NCI-H524 treated with DMSO at 0.1 percent for 48 hours (cell line): Measurements from ENCODE around the gene FAU.
"Not testable (repeated sequence)": the region's sequence is repeated elsewhere in the genome, so short reads cannot be mapped to it uniquely, and the experiment has no call there.

Experiments
- DNase-seq: peaks from one replicate; lab custom pipeline; 2025; lab: John Stamatoyannopoulos, UW

FAU gene

DNA sequence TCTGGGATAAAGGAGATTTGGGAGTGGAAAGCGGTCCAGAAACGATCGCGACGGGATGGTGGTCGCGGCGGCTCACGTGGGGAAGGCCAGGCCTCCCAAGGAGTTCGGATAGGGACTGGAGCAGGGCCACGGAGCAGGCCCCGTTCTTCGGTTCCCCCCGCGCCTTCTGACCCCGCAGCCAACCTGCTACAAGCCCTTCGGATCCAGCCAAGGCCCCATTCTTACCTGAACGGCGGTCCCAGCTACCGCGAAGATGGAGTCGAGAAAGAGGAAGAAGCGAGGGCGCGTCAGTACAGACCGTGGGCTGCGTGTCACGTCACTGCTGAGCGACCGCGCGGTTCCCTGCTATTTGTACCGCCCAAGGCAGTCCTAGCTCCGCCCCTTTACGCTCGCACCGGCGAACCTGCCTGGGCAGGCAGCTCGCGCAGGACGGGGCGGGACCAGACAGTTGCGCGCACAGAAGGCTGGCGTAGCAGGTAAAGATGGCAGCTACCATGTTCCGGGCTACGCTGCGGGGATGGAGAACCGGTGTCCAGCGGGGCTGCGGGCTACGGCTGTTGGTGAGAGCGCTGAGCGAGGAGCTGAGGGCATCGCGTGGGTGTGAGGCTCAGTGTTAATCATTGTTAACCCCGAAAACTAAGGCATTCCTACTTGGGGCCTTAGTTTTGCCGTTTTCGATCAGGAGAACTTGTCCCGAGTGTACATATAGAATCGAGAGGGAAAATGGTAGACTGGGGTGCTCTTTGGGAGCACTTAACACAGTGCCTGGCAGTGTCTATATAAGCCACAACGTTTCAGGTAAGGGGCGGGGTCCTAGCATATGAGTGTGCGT, at the start of gene FAU, which contains the start of gene MRPL49:
Gene FAU, minus strand, starts transcription at position 270 of the 832 bp plus-strand sequence. CDS start 321 bp downstream, outside the sequence.
Gene MRPL49, plus strand, starts transcription at position 457 of the 832 bp plus-strand sequence. Its CDS starts 26 bp downstream, at position 483.
- DNase-seq: peak; percentile 76

DNA sequence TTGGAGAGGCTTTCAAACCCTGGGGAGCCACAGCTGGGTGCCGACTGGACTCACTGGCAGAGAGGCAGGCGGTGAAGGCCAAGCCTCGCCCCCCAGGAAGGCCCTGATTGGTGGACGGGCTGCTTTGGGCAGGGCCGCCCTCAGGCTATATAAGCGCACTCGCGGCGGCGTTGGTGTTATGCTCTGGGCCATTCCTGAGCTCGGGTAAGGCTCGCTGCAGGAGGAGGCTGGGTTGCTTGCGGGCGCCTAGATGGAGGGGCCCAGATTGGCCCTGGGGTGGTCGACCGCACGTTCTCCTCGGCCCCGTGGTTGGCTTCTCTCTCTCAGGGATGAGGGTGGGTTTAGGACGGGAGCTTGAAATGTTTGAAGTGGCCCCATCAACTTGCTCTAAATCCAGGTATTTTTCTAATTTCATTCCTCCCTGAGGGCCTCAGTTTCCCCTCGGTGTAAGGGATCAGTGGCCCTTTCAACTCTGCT, 48.2 kb upstream of the FAU start, which contains the start of gene SPDYC:
Gene SPDYC, plus strand, starts transcription at position 176 of the 477 bp plus-strand sequence. CDS start 1,125 bp downstream, outside the sequence.
- no peak for DNase-seq

GRCh38 chr11:65169164-65169641, 47.3 kb upstream of the FAU start:
- DNase-seq: no peak

GRCh38 chr11:65167656-65168055, 45.7 kb upstream of the FAU start:
- no peak for DNase-seq

DNA sequence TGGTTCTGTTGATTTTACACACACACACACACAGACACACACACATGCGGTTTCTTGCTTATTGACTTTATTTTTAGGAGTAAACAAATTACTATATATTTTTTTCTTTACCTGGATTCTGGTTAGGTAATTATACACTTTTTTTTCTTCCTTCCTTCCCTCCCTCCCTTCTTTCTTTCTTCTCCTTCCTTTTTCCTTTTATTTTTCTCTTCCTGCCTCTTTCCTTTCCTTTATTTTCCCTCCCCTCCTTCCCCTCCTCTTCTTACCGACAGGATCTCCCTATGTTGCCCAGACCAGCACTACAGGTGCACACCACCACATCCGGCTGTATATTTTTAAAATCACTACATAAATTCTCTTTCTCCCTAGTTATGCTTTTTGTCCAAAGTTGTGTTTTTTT, 45.0 kb upstream of the FAU start:
- no peak for DNase-seq

- DNase-seq: no peak
These were observed 43.7 kb upstream of the FAU start for GRCh38 chr11:65165410-65166317.

GRCh38 chr11:65163684-65164083, 41.8 kb upstream of the FAU start:
- DNase-seq: no peak

DNA sequence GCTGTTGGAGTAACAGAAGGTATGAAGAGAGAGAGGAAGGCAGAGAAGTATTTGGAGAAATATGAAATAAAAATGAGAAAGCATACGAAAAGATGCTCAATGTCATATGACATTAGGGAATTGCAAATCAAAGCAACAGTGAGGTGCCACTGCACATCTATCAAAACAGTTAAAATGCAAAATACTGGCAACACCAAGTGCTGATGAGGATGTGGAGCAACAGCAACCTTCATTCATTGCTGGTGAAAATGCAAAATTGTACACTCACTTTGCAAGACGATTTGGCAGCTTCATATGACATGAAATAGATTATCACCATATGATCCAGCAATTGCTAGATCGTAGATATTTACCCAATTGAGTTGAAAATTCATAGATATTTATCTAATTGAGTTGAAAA, 38.7 kb upstream of the FAU start:
- no peak for DNase-seq

DNA sequence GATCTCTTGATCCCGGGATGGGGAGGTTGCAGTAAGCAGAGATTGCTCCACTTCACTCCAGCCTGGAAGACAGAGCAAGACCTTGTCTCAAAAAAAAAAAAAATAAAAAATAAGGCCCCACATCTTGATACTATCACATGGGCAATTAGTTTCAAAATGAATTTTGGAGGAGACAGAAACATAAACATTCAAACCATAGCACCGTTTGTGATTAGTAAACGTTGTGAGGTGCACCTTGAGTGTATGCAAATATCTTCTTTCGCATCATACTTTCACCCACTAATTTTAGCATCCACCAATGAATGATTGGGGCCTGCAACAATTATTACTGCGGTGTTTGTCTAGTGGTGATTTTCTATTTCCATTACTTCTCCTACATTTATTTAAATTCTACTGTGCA, 37.1 kb upstream of the FAU start:
- DNase-seq: no peak

DNA sequence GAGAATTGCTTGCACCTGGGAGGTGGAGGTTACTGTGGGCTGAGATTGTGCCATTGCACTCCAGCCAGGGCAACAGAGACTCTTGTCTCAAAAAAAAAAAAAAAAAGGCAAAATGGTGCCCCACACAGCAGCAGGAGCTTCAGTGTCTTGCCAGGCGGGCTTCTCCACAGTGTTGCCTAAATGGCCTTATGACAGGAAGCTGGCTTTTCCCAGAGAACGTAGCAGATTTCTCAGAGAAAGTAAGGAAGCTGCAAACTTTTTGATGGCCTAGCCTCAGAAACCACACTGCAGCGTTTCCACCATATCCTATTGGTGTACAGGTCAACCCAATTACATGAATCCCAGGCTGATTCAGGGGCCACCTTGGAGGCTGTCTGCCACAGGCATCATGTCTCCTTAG, 35.4 kb upstream of the FAU start:
- no peak for DNase-seq

DNA sequence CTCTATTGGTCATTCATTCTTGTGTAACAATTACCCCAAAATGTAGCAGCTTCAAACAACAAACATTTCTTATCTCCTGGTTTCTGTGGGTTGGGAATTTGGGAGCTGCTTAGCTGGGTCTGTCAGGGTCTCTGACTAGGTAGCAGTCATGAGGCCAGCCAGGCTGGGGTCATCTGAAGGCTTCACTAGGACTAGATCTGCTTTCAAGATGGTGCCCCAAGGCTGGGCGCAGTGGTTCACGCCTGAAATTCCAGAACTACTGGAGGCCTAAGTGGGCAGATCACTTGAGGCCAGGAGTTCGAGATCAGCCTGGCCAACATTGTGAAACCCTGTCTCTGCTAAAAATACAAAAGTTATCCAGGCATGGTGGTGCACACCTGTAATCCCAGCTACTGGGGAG, 35.0 kb upstream of the FAU start:
- no peak for DNase-seq

DNA sequence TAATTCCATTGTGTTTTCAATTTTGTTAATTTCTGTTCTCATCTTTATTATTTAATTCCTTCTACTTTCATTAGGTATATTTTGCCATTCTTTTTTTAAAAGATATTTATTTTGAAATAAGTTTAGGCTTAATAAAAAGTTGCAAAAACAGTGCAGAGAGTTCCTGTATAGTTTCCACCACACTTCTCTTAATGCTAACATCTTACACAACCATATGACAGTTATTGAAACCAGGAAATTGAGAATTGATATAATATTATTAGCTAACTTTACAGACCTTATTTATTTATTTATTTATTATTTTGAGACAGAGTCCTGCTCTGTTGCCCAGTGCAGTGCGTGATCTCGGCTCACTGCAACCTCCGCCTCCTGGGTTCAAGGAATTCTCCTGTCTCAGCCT, 34.3 kb upstream of the FAU start:
- DNase-seq: no peak

- DNase-seq: no peak
These were observed 30.2 kb upstream of the FAU start for GRCh38 chr11:65152122-65152521.

DNA sequence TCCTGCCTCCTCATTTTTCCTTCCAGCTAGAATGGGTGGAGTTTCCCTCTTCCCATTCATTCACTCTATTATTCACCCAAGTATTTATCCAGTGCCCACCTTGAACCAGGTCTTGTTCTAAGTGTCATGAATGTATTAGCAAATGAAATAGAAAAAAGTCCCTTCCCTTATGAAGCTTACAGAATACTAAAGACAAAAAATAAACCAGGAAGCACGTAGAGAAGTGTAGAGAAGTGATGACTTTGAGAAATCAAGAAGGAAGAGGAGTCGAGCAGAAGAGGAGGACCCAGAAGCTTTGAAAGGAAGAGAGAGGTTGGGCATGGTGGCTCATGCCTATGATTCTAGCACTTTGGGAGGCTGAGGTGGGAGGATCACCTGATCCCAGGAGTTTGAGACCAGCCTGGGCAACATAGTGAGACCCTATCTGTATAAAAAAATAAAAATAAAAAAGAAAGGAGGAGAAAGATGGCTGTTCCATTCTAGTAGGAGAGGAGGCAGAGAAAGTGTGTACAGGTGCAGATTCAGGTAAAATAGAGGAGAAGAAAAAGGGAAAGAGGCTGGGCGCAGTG, 29.5 kb upstream of the FAU start:
- DNase-seq: no peak

DNA sequence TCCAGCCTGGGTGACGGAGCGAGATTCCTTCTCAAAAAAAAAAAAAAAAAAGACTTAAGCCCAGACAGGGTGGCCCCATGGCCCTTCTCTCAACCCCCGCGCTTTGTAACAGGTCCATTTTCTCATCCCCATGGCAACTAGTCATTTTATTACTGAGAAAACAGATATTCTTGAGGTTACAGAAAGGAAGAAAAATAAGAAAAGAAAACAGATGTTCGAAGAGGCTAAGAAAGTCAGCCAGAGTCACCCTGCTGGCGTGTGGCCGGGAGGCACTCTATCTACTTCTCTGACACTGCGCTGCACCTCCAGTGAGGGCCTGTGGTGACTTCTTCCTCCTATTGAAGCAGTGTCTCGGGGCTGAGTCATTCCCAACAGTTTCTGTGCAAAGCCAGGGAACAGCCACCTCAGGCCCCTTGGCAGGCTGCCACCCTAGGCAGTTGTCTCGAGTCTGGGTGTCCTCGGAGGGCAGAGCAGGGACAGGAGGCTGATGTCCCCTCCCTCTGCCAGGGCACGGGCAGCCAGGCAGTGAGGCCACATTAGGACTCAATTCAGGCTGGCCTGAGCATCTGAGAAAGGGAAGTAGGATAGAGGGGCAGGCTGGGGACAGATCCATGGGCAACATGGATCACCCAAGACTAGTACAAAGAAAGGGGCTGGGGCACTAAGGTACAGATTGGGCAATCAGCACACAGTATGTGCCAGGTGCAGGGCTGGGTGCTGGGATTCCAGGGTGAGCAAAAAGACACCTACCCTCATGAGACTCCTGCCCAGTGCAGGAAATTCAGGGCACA, 28.8 kb upstream of the FAU start:
- no peak for DNase-seq

DNA sequence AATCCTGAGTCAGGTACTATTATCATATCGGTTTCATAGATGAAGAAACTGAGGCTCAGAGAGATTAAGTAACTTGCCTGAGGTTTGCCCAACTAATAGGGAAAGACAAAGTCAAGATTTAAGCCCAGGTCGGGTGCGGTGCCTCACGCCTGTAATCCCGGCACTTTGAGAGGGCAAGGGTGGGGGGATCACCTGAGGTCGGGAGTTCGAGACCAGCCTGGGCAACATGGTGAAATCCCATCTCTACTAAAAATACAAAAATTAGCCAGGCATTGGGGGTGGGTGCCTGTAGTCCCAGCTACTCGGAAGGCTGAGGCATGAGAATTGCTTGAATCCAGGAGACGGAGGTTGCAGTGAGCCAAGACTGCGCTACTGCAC, 28.2 kb upstream of the FAU start:
- DNase-seq: not testable (repeated sequence)

GRCh38 chr11:65148657-65149056, 26.7 kb upstream of the FAU start:
- DNase-seq: no peak

DNA sequence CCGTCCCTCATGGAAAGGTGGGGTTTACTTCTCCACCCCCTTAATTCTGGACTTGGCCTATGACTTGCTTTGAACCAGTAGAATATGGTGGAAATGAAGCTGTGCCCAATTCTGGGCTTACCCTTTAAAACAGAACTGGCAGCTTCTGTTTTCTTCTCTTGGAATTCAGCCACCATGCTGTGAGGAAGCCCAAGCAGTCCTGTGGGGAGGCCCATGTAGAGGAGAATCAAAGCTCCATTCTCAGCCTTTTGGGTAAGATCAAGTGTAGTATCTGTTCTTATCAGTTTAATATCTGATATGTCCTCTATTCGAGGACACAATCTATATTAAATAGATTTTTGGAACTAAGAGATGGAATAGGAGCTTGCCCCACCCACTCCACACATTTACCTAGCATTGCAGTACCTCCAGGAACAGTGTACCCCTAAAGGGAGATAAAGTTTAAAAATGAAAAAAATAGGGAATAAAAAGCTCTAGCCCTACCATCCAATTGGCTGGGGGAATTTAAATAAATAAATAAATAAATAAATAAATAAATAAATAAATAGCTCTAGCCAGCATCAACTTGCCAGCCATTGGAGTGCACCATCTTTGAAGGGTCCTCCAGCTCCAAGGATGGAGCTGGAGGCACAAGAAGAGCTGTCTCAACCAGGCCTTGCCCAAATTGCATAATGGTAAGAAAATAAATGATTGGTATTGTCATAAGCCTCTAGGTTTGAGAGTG, 25.6 kb upstream of the FAU start:
- DNase-seq: no peak

DNA sequence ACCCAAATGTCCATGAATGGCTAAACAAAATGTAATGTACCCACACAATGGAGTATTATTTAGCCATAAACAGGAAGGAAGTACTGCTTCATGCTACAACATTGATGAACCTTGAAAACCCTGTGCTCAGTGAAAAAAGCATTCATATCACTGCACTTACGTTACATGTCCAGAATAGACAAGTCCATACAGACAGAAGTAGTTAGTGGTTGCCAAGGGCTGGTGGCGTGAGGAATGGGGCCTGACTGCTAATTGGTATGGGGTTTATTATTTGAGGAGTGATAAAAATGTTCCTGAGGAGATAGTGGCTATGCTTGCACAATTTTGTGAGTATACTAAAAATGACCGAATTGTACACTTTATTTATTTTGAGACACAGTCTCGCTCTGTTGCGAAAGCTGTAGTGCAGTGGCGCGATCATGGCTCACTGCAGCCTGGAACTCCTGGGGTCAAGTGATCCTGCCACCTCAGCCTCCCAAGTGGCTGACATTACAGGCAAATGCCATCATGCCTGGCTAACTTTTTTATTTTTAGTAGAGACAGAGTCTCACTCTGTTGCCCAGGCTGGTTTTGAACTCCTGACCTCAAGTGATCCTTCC, 20.1 kb upstream of the FAU start:
- no peak for DNase-seq

- DNase-seq: no peak
These were observed 14.7 kb upstream of the FAU start for GRCh38 chr11:65136515-65137096.
